ENCODE data around the gene NABP2.

DNA sequence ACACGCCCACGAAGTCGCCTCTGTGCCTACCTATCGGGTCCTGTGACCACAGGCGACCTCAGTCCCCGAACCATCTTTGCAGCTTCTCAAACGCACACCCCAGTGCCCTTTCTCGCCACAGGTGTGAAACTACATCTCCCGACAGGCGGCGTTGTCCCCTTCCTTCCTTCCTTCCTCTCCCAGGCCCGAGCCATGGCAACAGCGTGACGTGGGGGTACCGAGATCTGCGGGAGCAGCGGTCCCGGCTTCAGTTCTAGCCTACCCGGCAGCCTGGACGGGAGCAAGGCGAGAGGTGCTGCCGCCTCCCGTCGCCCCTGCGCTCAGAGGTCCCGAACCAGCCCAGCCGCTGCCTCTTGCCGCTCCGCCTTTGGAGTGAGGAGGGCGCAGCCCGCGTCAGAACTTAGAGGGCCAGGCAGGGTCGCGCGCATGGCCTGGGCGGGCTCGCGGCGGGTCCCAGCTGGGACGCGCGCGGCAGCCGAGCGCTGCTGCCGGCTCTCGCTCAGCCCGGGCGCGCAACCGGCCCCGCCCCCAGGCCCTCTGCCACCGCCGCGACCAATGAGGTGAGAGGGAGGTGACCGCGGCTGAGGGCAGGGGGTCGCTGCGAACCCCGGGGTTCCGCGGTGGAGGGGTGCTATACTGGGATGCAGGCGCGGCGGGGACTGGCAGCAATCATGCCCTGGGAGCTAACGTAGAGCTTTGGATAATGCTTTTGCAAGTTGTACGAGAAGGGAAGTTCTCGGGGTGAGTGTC lies 42.7 kb downstream of the NABP2 start, which contains the start of gene COQ10A:
- TF ChIP-seq, protein P1, sequence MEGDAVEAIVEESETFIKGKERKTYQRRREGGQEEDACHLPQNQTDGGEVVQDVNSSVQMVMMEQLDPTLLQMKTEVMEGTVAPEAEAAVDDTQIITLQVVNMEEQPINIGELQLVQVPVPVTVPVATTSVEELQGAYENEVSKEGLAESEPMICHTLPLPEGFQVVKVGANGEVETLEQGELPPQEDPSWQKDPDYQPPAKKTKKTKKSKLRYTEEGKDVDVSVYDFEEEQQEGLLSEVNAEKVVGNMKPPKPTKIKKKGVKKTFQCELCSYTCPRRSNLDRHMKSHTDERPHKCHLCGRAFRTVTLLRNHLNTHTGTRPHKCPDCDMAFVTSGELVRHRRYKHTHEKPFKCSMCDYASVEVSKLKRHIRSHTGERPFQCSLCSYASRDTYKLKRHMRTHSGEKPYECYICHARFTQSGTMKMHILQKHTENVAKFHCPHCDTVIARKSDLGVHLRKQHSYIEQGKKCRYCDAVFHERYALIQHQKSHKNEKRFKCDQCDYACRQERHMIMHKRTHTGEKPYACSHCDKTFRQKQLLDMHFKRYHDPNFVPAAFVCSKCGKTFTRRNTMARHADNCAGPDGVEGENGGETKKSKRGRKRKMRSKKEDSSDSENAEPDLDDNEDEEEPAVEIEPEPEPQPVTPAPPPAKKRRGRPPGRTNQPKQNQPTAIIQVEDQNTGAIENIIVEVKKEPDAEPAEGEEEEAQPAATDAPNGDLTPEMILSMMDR (optimal IDR thresholded peaks at IDR 0.05 in 1 of 3, IDR thresholded peaks at IDR 0.05 in 1 of 3, conservative IDR thresholded peaks at IDR 0.05 in 1 of 3; ENCODE audit: extremely low read depth in 1 of 3, insufficient read depth in 2 of 3, low read length in 3 of 3) = peak; percentile 71 to 89 (median 82)
- TF ChIP-seq EZH2 (IDR thresholded peaks at IDR 0.05; ENCODE audit: low read length) = no peak

Data from keratinocyte (primary cell).